ENCODE data around the gene SPATA4.

- TF ChIP-seq USF2 (IDR thresholded peaks at IDR 0.05; ENCODE audit: low read depth, low read length) (no peak), USF2 (CRISPR knock-in tag; IDR thresholded peaks at IDR 0.05; ENCODE audit: borderline replicate concordance) (no peak), PPARG (CRISPR knock-in tag; conservative IDR thresholded peaks at IDR 0.05) (no peak), NCOR1 (IDR thresholded peaks at IDR 0.05; ENCODE audit: borderline replicate concordance, low read length) (no peak), MXD4 (CRISPR knock-in tag; IDR thresholded peaks at IDR 0.05) (no peak), KLF9 (CRISPR knock-in tag; IDR thresholded peaks at IDR 0.05; ENCODE audit: low read depth) (no peak)
Measured at GRCh38 chr4:176137631-176138030, 57.8 kb downstream of the SPATA4 start.
